Epidermal melanocyte (primary cell): ENCODE measurements around the gene CRLF1.
"Not testable (repeated sequence)": the region's sequence is repeated elsewhere in the genome, so short reads cannot be mapped to it uniquely, and the experiment has no call there.

Experiments used
- DNase-seq: peaks from one replicate; pipeline ENCODE4 v3.0.0; 2011; ENCODE audit warnings: low spot score; ENCODE audit not compliant: insufficient read length

Gene CRLF1

DNA sequence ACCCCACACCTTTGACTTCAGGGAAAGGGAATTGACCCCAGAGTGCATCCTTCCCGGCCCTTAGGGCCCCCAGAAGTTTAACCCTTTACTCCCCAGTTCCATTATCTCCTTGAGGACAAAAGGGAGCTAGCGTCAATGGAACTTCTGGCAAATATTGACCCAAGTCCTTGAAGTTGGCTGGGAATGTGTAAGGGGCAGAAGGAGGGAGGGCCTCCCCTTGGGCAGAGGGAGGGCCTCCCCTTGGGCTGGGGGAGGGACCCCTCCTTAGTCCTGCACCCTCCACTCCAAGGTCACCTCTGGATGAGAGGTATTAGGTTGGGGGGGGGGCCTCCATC lies 3.1 kb upstream of the CRLF1 start:
- no peak for DNase-seq

DNA sequence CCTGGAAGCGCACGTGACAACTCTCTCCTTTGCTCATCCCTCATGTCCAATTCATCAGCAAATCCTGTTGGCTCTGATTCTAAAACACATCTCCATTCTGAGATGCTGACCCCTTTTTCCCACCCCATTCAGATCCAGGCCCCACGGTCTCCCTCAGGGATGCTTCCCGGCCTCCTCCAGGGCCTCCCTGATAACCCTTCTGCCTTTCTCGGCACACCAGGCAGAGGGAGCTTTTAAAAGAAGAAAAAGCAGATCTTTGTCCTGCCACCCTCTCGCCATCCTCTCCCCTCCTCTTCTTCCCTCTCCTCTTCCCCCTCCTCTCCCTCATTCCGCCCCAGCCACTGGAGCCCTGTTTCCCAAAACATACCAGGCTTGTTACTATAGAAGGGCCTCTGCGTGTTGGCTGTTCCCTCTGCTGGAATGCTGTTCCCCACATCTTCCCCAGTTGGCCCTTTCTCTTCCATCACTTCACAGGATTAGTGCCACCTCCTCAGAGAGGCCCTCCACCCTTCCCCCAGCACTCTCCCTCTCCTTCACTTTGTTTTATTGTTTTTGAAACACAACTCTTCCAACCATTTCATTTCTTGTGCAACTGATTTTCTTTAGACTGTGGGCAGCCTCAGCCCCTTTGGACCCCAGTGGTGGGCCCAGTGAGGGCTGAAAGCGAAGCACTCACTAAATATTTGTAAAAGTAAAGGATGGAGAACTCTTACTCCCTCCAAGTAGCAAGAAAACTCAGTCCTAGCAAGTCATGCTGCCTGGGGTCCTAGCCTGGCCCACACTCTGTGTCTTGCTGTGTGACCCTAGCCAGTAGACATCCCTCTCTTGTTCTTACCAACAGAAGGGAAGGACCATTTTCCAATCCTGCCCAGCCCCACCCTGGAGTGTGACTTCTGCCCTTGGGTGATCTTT lies 2.5 kb upstream of the CRLF1 start:
- DNase-seq = no peak

DNA sequence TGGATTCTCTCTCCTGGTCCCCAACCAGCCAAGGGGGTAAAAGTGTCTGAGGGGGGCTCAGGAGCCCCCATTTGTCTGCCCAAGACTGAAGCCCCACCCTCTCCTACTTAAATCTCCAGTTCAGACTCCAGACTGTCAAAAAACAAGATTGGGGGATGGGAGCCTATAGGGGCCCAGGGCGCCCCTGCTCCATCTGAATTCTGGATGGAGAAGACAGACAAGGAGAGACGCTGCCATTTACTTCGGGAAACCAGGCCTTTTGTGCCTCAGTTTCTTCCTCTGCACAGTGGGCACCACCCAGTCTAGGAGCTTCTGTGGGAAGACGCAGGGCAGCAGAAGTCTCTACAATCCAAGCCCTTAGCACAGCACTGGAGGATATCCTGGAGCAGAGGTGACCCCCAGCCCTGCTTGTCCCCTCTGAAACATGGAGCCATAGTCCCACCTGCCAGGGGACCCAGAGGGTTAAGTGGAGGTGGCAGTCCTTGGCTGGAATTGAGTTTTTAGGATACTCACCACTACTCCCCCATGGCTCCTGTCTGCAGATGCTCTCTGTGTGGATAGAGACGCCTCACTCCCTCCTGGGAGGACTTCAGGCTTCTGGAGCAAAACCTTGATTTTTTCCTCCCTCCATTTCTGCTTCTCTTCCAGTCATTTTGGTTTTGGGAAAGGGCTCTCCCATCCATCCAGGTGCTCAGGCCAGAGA lies 1.7 kb upstream of the CRLF1 start:
- DNase-seq = peak; percentile 11

DNA sequence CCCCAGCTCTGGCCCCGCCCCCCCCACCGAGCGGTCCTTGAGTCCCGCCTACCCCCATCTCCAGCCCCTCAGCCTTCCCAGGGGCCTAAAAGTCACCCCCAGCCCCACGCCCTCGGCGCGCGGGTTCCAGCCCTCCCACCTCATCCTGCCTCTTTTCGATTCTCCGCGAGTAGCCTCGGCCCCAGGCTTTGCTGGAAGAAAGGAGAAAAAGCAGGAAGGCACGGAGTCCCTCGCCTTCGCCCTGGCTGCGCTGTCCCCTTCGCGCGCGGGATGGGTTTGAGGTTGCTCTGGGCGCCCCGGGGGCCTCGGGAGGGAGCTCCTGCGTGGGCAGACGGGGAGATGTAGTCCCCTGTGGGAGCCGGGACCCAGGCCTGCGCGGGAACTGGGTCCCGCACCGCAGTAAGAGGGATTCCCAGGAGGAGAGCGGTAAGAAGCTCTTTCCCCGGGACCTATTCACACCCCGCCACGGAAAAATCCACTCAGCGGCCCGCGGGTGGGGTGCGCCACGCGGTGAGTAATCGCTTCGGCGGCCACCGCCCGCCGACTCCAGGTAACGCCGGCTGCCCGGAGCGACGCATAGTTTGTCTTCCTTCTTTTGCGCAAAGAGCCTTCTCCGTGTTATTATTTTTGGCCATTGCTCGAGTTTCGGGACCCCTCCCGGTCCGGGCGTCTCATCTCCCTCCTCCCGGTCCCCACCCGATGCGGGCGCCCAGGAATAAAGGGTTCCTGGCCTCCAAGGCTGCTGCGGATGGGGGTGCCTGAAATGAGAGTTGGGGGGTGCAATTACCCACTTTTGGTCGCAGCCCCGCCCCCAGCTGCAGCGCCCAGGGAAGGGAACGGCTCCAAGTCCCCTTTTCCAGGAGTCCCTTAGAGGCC lies 865 bp upstream of the CRLF1 start:
- DNase-seq = peak; percentile 22

DNA sequence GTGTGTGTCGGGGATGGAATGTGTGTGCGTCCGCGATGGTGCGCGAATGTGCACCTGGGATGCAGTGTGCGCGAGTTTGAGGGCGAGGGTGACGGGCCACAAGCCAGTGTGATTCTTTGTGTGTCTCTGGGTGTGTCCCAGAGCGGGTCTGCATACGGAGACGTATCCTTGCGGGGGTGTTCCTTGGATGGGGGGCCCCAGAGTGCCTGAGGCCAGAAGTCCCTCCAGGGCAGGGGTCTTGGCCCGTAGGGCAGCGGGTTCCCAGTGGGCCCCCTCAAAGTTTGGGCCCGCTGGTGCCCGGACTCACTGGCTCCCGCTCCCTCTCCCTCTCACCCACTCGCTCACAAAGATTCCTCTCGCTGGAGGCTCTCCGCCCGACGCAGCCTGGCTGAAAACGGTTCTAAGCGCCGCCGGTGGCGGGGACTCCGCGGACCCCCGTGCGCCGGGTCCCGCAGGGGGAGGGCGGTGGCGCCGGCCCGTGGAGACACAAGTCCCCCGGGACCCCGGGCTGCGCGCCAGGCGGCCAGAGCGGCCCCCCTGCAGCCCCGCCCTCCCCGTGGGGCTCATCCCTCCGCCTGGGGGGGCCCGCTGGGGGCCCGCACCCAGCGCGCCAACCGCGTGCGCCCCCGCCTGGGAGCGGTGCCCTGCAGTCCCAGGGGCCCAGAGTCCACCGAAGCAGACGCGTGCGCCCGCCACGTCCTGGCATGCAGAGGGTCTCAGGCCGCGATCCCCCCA lies 886 bp downstream of the CRLF1 start:
- no peak for DNase-seq

DNA sequence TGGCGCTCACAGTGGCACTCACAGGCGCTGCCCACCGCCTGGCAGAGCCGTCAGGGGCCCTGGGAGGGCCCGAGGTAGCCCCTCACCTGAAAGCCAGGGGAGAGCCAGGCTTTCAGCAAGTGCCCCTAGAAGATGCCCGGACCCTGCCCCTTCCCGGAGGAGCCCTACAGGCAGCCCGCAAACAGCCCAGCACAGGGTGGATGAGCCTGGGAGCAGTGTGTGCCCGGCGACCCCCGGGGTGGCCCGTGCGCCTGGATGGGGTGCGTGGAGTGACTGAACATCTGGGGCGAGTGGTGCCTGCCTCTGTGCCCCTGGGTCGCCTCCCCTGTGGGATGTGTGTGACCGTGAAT lies 1.4 kb downstream of the CRLF1 start:
- no peak for DNase-seq

DNA sequence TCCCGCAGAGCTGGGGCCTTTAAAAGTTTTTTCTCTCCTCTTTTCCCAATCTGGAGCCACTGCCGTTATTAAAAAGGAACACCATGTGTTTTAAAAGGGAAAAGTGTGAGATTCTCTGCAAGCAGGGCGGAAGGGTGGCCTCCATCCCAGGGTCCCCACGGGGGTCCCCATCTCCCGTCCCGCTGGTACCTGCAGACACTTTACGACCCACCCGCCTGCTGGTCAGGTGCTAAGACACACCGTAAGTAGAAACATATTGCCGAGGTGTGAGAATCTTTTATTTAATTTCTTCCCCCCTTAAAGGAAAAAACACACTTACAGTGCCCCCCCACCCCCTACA lies 1.8 kb downstream of the CRLF1 start:
- peak; percentile 26 for DNase-seq

DNA sequence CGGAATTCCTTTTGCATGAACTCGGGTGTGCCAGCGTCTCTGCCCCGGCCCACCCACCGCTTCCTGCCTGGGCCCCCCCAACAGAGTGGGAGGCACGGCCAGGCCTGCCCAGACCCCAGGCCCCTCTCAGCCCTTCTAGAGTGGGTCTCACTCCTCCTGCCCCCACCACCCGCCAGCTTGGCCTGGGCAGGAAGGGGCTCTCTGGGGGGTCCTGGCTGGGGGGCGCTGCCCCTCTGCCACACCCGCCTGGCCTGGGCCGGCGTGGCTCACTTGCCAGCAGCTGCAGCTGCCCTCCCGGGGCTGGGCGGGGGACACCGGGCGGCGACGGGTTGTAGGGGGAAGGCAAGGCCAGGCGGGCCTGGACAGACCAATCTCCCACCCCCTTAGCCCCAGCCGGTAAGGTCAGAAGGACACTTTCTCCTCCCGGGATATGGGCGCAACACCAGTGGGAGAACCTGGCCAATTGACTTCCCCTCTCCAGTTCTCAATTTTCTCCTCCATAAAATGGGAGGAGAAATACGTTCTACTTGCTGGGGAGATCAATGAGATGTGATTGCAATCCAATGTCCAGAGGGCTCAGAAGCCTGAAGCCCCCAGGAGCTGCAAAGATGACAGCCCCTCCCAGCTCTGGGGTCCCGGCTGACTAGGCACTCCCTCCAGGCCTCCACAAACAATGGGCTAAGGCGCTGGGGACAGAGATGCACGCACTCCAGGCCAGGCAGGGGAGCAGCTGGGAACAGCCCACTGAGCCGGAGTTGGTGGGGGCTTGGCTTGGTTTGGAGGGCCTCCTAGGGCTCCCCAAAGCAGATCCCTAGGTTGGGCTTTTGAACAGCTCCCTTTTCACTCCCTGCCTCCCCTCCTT lies 2.4 kb downstream of the CRLF1 start:
- no peak for DNase-seq

DNA sequence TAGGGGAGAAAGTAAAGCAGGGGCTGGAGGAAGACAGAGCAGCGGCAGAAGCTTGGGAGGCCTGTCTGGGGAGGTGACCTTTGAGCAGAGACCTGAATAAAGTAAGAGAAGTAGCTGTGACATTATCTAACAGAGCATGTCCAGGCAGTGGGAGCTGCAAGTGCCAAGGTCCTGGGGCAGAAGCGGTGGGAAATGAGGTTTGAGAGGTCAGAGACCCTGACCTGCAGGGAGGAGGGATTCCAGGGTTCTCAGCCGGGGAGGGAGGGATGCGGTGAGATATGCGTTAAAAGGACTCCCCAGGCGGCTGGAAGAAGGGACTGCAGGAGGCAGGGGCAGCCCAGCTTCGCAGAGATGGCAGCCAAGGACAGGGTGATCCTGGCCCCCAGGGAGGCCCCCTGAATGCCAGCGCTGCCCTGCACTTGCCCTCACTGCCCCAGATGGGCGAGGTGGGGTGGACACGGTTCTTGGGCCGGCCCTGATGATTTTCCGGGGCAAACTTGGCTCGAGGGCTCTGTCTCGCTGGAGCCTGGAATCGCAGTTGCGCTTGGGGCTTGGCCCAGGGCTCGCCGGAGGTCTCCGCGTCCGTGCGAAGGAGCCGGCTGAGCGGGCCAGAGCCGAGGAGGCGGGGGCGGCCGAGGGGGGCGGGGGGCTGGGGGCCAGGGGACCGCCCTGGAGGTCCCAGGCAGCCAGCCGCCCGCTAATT lies 3.2 kb downstream of the CRLF1 start:
- peak; percentile 43 for DNase-seq

DNA sequence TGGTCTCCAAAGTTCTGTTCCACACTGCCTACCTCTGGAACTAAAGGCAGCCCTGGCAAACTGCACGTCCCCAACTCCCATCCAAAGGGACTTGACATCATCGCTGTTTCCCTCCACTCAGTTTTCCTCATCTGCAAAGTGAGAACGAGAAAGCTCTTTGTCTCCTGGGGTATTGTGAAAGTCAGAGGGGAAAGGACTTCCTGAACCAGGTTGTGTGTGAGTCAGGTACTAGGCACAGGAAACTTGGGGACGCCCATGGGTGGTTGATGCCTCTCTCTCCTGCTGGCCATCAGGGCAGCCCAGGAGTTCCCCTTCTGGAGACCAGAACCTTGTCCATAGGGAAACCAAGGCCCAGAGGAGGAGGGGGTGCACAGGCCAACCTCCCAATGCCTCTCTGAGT lies 4.7 kb downstream of the CRLF1 start:
- DNase-seq = no peak

DNA sequence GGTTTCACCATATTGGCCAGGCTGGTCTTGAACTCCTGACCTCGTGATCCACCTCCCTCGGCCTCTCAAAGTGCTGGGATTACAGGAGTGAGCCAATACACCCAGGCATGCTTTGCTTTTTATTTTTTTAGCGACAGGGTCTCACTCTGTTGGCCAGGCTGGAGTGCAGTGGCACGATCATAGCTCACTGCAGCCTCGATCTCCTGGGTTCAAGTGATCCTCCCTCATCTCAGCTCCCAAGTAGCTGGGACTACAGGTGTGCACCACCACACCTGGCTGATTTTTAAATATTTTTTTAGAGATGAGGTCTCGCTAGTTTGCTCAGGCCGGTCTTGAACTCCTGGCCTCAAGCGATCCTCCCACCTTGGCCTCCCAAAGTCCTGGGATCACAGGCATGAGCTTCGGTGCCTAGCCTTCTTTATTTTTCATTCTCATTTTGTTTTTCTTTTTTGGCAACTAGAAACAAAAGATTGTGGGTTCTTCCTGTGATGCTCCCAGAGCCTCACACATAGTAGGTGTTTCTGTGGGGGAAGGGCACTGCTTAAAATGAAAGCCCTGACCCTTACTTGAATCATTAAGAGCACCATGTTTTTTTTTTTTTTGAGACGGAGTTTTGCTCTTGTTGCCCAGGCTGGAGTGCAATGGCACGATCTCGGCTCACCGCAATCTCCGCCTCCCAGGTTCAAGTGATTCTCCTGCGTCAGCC lies 5.8 kb downstream of the CRLF1 start:
- not testable (repeated sequence) for DNase-seq

DNA sequence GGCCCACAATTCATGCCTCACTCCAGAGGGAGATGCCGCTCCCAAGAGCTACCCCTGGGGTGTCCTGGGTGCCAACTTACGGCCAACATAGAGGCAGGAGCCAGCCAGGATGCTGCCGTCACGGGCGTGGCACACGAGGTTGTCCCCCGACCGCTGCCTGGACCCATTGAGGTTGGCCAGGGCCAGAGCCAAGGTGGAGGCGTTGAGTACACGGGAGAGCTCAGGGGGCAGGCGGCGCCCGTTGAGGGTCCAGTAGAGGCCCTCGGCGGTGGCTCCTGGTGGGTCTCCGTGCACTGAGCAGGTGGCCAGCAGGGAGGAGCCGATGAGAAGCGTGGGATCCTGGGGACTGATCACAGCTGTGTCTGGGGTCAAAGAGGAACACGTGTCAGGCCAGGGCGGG lies 7.1 kb downstream of the CRLF1 start:
- no peak for DNase-seq

DNA sequence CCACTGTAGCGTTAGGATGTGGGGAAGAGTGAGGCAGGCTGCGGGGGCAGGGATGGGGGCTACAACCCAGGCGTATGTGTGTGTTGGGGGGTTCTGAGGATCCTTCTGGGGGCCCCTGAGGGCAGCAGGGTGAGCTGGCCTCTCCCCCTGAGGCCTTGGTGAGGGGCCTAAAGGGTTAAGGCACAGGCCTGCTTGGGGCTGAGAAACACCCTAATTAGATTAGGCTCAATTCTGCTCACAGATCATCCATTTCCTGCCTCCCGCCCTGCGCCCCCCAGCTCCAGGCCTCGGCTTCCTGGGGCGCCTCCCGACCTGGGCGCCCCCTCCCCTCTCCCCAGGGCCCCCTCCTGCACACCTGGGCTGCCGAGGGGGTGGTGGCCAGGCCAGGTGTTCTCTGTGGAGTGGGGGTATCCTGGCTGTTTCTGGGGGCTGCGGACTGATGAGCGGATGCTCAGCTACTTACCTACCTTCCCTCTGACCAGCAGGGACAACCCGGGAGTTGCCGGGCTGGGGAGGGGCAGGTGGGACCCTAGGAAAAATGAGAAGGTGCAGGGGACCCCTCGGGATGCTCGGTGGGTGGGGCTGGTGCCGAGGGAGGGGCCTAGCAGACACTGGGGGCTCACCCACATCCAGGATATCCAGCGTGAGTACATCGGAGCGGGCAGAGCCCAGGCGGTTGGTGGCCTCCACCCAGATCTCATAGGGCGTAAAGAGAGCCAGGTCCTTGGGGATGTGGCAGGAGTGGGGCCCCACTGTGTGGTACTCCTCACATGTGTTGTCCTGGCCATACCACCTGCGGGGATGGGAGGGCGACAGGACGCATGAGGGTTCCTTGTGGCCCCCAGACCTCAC lies 8.6 kb downstream of the CRLF1 start:
- no peak for DNase-seq

DNA sequence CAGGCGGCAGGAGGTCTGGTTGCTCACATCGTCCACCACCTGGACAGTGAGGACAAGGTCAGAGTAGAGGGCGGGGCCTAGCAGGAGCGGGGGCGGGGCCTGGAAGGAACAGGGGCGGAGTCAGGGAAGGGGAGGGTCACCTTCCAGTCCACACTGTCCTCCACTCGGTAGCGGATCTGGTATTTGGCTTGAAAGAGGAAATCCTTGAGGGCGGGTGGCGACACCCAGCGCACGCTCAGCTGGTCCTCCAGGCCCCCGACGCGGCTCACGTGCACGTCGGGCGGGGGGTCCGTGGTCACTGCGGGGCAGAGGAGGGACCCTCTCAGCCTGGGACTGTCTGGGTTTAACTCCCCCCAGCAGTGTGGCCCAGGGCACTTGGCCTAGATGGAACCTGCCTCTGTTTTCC lies 9.8 kb downstream of the CRLF1 start:
- DNase-seq = no peak

DNA sequence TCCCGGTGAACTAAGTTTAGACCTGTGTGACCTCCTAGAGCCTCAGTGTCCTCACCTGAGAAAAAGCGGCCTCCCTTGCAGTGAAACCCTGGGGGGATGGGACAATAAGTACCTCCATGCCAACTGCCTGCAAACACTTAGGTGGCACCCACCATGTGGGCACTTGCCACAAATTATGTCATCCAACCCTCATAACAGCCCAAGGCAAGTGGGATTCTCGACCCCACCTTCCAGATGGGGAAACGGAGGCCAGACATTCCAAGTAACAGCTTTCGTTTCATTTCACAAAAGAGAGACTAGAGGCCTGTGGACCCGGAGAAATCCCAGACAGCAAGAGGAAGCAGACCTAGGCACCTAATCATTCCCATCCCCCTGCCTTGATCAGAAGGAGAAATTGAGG lies 11.1 kb downstream of the CRLF1 start:
- no peak for DNase-seq

DNA sequence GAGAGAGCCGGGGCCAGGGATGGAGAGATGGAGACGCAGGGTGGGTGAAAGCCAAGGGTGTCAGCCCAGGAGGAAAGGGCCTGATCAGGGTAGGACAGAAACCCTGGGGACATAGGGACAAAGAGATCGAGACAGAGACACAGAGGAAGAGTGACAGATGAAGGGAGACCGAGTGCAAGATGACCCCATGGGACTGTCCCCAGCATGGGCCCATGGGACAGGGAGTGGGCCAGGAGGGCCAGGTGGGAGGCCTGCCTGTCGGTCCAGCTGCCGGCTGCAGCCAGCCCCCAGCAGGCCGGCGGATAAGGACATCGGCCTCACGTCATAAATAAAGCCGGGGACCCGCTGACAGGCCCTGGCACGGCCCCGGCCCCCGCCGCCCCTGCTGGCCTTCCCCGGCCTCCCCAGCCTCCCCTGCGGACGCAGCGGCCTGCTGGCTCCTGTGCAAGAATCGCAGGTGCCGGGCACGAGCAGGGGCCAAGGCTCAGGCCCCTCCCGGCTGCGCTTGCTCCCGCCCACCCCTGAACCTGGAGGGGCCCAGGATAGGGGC lies 11.7 kb downstream of the CRLF1 start:
- DNase-seq = no peak

DNA sequence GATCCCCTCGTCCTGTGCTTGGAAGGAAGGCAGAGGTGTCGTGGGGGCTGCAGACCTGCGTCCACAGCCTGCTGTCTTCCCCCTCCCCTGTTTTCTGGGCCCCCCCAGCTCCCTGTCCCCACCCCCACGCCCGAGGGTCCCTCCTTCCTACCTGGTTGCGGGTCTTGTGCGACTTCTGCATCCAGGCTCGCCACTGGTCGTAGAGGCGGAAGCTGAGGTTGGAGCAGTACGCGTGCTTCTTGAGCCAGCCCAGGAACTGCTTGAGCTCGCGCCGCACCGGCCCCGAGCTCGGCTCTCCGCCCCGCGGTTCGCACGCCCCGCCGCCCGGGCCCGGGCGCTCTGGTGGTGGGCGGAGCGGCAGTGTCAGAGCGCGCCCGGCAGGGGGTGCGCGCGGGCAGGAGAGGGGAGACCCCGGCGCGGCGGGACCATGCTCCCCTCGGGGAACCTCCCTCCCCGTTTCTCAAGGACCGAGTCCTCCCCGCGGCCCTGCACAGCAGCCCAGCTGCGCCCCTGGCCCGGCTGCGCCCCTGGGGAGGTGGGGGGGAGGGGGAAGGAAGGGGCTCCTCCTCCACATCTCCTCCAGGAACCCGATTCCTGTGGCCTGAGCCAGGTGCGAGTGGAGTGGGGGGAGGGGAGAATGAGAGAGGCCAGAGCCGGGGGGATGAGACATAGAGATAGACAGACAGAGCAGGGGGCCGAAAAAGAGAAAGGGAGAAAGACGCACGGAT lies 12.3 kb downstream of the CRLF1 start:
- peak; percentile 83 for DNase-seq
